RWPE2 (cell line): ENCODE results near the gene RNF121.
"Not testable (repeated sequence)": the region's sequence is repeated elsewhere in the genome, so short reads cannot be mapped to it uniquely, and the experiment has no call there.

Experiments
- ATAC-seq: fragments of 200-7000 bp; cut with Tn5 transposase; 3 replicates; pipeline ENCODE4 v1.9.1; 2021; ENCODE audit warnings: low read depth
- DNase-seq: peaks from one replicate; pipeline ENCODE4 v3.0.0-alpha.2; 2020; ENCODE audit warnings: low spot score
- H3K27ac ChIP-seq: fragments of 450-650 bp; 2 replicates; pipeline ENCODE4 v1.5.1; 2017; ENCODE audit warnings: mild to moderate bottlenecking; ENCODE audit not compliant: poor library complexity, severe bottlenecking
- H3K27me3 ChIP-seq: fragments of 250-450 bp; sonication (Bioruptor Pico); 2 replicates; pipeline ENCODE4 v1.5.1; 2021; ENCODE audit warnings: mild to moderate bottlenecking, moderate library complexity; ENCODE audit not compliant: insufficient read depth, poor library complexity, severe bottlenecking
- H3K36me3 ChIP-seq: fragments of 250-450 bp; sonication (Bioruptor Pico); 2 replicates; pipeline ENCODE4 v1.5.1; 2020; ENCODE audit warnings: low read depth, mild to moderate bottlenecking, moderate library complexity
- H3K4me1 ChIP-seq: fragments of 250-450 bp; sonication (Bioruptor Pico); 2 replicates; pipeline ENCODE4 v1.5.1; 2021; ENCODE audit warnings: mild to moderate bottlenecking, moderate library complexity; ENCODE audit not compliant: insufficient read depth, poor library complexity, severe bottlenecking
- H3K4me3 ChIP-seq: fragments of 250-450 bp; sonication (Bioruptor Pico); 2 replicates; pipeline ENCODE4 v1.5.1; 2021; ENCODE audit warnings: mild to moderate bottlenecking, moderate library complexity; ENCODE audit not compliant: severe bottlenecking
- H3K9me3 ChIP-seq: fragments of 250-450 bp; sonication (Bioruptor Pico); 2 replicates; pipeline ENCODE4 v1.5.1; 2021; ENCODE audit warnings: mild to moderate bottlenecking, moderate library complexity; ENCODE audit not compliant: severe bottlenecking
- CTCF ChIP-seq: fragments of 450-650 bp; IDR thresholded peaks from one replicate; pipeline ENCODE4 v1.5.1; 2017; ENCODE audit warnings: mild to moderate bottlenecking, moderate library complexity; ENCODE audit not compliant: poor library complexity, severe bottlenecking

Gene RNF121

GRCh38 chr11:71928737-71929443 lies at the start of gene RNF121:
Gene RNF121, plus strand, starts transcription at chr11:71929046. Its CDS starts 16 bp downstream, at chr11:71929062.
- H3K27ac ChIP-seq, result peak within 1 kb of the TSS; percentile 83
- peak within 1 kb of the TSS; percentile 67 for H3K4me3 ChIP-seq
- DNase-seq, result peak; percentile 98
- ATAC-seq, result peak; percentile 95
- peaks cover 10% of the 10 kb centered on the region for H3K36me3 ChIP-seq
- H3K9me3 ChIP-seq, result no peaks in the 10 kb centered on the region
- H3K4me1 ChIP-seq, result no peaks in the 10 kb centered on the region
- TF ChIP-seq CTCF, result no peak
- H3K27me3 ChIP-seq, result no peaks in the 10 kb centered on the region

GRCh38 chr11:71885806-71886205 lies 43.0 kb upstream of the RNF121 start:
- H3K9me3 ChIP-seq, H3K36me3 ChIP-seq, ATAC-seq, H3K4me3 ChIP-seq, DNase-seq, H3K27me3 ChIP-seq, H3K4me1 ChIP-seq, H3K27ac ChIP-seq: not testable (repeated sequence)

DNA sequence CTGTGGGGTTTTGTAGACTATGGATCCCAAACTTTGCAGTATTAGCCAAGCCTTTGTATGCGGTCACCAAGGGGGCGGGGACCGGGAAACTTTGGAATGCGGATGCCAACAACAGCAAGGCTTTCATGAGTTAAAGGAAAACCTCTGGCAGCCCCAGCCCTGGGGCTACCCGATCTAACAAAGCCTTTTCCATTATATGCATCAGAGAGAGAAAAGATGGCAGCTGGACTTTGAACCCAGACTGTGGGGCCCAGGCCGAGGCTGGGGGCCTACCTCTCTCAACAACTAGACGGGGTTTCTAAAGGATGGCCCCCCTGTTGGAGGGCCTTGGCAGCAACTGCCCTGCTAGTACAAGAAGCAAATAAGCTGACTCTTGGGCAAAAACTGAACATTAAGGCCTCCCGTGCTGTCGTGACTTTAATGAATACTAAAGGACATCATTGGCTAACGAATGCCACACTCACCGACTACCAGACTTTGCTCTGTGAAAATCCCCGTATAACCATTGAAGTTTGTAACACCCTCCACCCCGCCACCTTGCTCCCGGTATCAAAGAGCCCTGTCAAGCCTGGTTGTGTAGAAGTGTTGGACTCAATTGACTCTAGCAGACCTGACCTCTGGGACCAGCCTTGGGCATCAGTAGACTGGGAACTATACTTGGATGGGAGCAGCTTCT lies 40.4 kb upstream of the RNF121 start:
- H3K27me3 ChIP-seq, ATAC-seq, H3K9me3 ChIP-seq, H3K4me3 ChIP-seq, DNase-seq, H3K36me3 ChIP-seq, H3K27ac ChIP-seq, H3K4me1 ChIP-seq: not testable (repeated sequence)

GRCh38 chr11:71889181-71889872 lies 39.5 kb upstream of the RNF121 start:
- H3K27me3 ChIP-seq, H3K27ac ChIP-seq, H3K4me3 ChIP-seq, H3K9me3 ChIP-seq, DNase-seq, H3K36me3 ChIP-seq, H3K4me1 ChIP-seq, ATAC-seq: not testable (repeated sequence)

- H3K36me3 ChIP-seq, result no peaks in the 10 kb centered on the region
- no peak overlapping the region for H3K27ac ChIP-seq
- H3K4me1 ChIP-seq, result no peaks in the 10 kb centered on the region
- TF ChIP-seq CTCF, result no peak
- no peak for DNase-seq
- H3K27me3 ChIP-seq, result no peaks in the 10 kb centered on the region
- ATAC-seq, result no peak
- H3K9me3 ChIP-seq, result no peaks in the 10 kb centered on the region
- no peak overlapping the region for H3K4me3 ChIP-seq
These were observed 32.9 kb upstream of the RNF121 start for GRCh38 chr11:71895961-71896360.

DNA sequence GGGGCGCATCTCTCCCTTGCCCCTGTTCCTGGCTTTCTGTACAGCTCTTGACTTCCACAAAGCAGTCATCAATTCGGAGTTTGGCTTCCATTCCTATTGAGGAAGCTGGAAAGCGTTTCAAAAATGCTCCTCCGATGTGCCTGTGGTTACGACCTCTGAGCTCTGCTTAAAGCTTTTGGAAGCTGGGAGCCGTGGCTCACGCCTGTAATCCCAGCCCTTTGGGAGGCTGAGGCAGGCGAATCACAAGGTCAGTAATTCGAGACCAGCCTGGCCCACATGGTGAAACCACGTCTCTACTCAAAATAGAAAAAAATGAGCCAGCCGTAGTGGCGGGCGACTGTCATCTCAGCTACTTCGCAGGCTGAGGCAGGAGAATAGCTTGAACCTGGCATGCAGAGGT lies 27.7 kb upstream of the RNF121 start:
- H3K27ac ChIP-seq, H3K4me1 ChIP-seq, DNase-seq, H3K9me3 ChIP-seq, H3K4me3 ChIP-seq, ATAC-seq, H3K27me3 ChIP-seq, H3K36me3 ChIP-seq: not testable (repeated sequence)
